ENCODE results near the gene KCNK1. TPM values are rescaled to one million over a fixed set of nuclear protein-coding genes. Genes with fewer than 3 reads are reported as not detected.

Gene KCNK1
- total RNA-seq, 1 experiment from 2014 or later: 24.3 TPM

GRCh38 chr1:233605205-233605604 is 8.7 kb upstream of the KCNK1 start:
- Mint-ChIP-seq H3K4me1 (ENCODE audit: insufficient read depth, unreplicated experiment) (peaks cover 8% of the 10 kb centered on the region), H3K4me3 (ENCODE audit: unreplicated experiment) (no peak overlapping the region), H3K27ac (ENCODE audit: low read depth, unreplicated experiment) (no peak overlapping the region), H3K27me3 (ENCODE audit: insufficient read depth, unreplicated experiment) (peaks cover 17% of the 10 kb centered on the region), H3K9me3 (ENCODE audit: unreplicated experiment) (no peaks in the 10 kb centered on the region), H3K36me3 (ENCODE audit: insufficient read depth, unreplicated experiment) (no peaks in the 10 kb centered on the region)
- no peak for TF ChIP-seq CTCF (IDR thresholded peaks at IDR 0.05; ENCODE audit: unreplicated experiment)
- no peak for DNase-seq (ENCODE audit: unreplicated experiment)
- POLR2A ChIA-PET: interaction anchor here (2.6 kb wide), 1 partner anchor 8 kb away, joined by 6 read pairs; the partner anchor contains the start of gene KCNK1
- CTCF ChIA-PET: interaction anchor here (0.8 to 1.3 kb wide), 2 partner anchors 125 to 164 kb away, joined by 3 read pairs; no protein-coding TSS in a partner anchor
- intact Hi-C loops (cut with micrococcal nuclease): no loop called here
- no TSS peak for BruUV-seq (replicated peaks)

- peaks cover 6% of the 10 kb centered on the region for H3K27me3 Mint-ChIP-seq (ENCODE audit: insufficient read depth, unreplicated experiment)
- intact Hi-C loops (cut with micrococcal nuclease): no loop called here
- H3K36me3 Mint-ChIP-seq (ENCODE audit: insufficient read depth, unreplicated experiment): no peaks in the 10 kb centered on the region
- H3K27ac Mint-ChIP-seq (ENCODE audit: low read depth, unreplicated experiment): no peak overlapping the region
- no TSS peak for BruUV-seq (replicated peaks)
- no peaks in the 10 kb centered on the region for H3K9me3 Mint-ChIP-seq (ENCODE audit: unreplicated experiment)
- ChIA-PET POLR2A (no interaction called here), CTCF (interaction anchor here (0.6 to 1.6 kb wide), 3 partner anchors 31 to 758 kb away, joined by 3 to 6 read pairs (median 3); no protein-coding TSS in a partner anchor)
- H3K4me1 Mint-ChIP-seq (ENCODE audit: insufficient read depth, unreplicated experiment): peaks cover 8% of the 10 kb centered on the region
- H3K4me3 Mint-ChIP-seq (ENCODE audit: unreplicated experiment): no peak overlapping the region
- DNase-seq (ENCODE audit: unreplicated experiment): no peak
- no peak for TF ChIP-seq CTCF (IDR thresholded peaks at IDR 0.05; ENCODE audit: unreplicated experiment)
Observed at GRCh38 chr1:233606813-233607212, 7.1 kb upstream of the KCNK1 start.

GRCh38 chr1:233607252-233608119 is 6.4 kb upstream of the KCNK1 start:
- no peak for TF ChIP-seq CTCF (IDR thresholded peaks at IDR 0.05; ENCODE audit: unreplicated experiment)
- peaks cover 12% of the 10 kb centered on the region for H3K27me3 Mint-ChIP-seq (ENCODE audit: insufficient read depth, unreplicated experiment)
- H3K4me1 Mint-ChIP-seq (ENCODE audit: insufficient read depth, unreplicated experiment): peaks cover 8% of the 10 kb centered on the region
- ChIA-PET CTCF (interaction anchor here (0.6 to 1.6 kb wide), 3 partner anchors 32 to 757 kb away, joined by 3 to 6 read pairs (median 3); no protein-coding TSS in a partner anchor), POLR2A (interaction anchor here (0.5 kb wide), 1 partner anchor 543 kb away, joined by 3 read pairs; no protein-coding TSS in a partner anchor)
- no peaks in the 10 kb centered on the region for H3K9me3 Mint-ChIP-seq (ENCODE audit: unreplicated experiment)
- H3K27ac Mint-ChIP-seq (ENCODE audit: low read depth, unreplicated experiment): no peak overlapping the region
- no peak overlapping the region for H3K4me3 Mint-ChIP-seq (ENCODE audit: unreplicated experiment)
- peak; percentile 51 for DNase-seq (ENCODE audit: unreplicated experiment)
- H3K36me3 Mint-ChIP-seq (ENCODE audit: insufficient read depth, unreplicated experiment): no peaks in the 10 kb centered on the region
- BruUV-seq (replicated peaks): no TSS peak
- intact Hi-C loops (cut with micrococcal nuclease): no loop called here

- POLR2A ChIA-PET: interaction anchor here (1.4 kb wide), 1 partner anchor 12 kb away, joined by 3 read pairs; no protein-coding TSS in a partner anchor
- Mint-ChIP-seq H3K27ac (ENCODE audit: low read depth, unreplicated experiment) (no peak overlapping the region), H3K36me3 (ENCODE audit: insufficient read depth, unreplicated experiment) (no peaks in the 10 kb centered on the region), H3K4me3 (ENCODE audit: unreplicated experiment) (no peak overlapping the region), H3K9me3 (ENCODE audit: unreplicated experiment) (no peaks in the 10 kb centered on the region), H3K27me3 (ENCODE audit: insufficient read depth, unreplicated experiment) (peaks cover 12% of the 10 kb centered on the region), H3K4me1 (ENCODE audit: insufficient read depth, unreplicated experiment) (peaks cover 8% of the 10 kb centered on the region)
- no peak for DNase-seq (ENCODE audit: unreplicated experiment)
- TF ChIP-seq CTCF (IDR thresholded peaks at IDR 0.05; ENCODE audit: unreplicated experiment): no peak
- intact Hi-C loops (cut with micrococcal nuclease): no loop called here
- CTCF ChIA-PET: interaction anchor here (0.6 to 1.4 kb wide), 6 partner anchors 12 to 182 kb away, joined by 3 to 5 read pairs (median 3); no protein-coding TSS in a partner anchor
- no TSS peak for BruUV-seq (replicated peaks)
Observed at GRCh38 chr1:233608988-233609387, 4.9 kb upstream of the KCNK1 start.
